GM23338 (cell line): Measurements from ENCODE around the gene RAB3IL1. TPM values are rescaled to one million over a fixed set of nuclear protein-coding genes. Genes with fewer than 3 reads are reported as not detected.

Experiments
- ATAC-seq: fragments of 200-7000 bp; cut with Tn5 transposase; 3 replicates; pipeline ENCODE4 v1.9.1; 2020
- DNase-seq: peaks from one replicate; pipeline ENCODE4 v3.0.0-alpha.2; 2015; ENCODE audit warnings: low spot score
- H2AFZ ChIP-seq: fragments of 200-600 bp; sonication (generic); 2 replicates; pipeline ENCODE4 v1.8.0; 2016; ENCODE audit warnings: antibody characterized with exemption, mild to moderate bottlenecking, moderate library complexity
- H3F3A ChIP-seq: fragments of 200-600 bp; sonication (generic); replicated peaks from 2 replicates; pipeline ENCODE4 v1.8.0; 2017; ENCODE audit warnings: antibody characterized with exemption, mixed run types, low read depth
- H3K27ac ChIP-seq: fragments of 200-600 bp; sonication (generic); 2 replicates; pipeline ENCODE4 v1.6.1; 2016; ENCODE audit warnings: low read depth
- H3K27me3 ChIP-seq: fragments of 200-600 bp; sonication (generic); 2 replicates; pipeline ENCODE4 v1.8.0; 2016; ENCODE audit warnings: mild to moderate bottlenecking, mixed run types, moderate library complexity; ENCODE audit not compliant: insufficient read depth
- H3K36me3 ChIP-seq: fragments of 200-600 bp; sonication (generic); 2 replicates; pipeline ENCODE4 v1.8.0; 2016; ENCODE audit warnings: mild to moderate bottlenecking; ENCODE audit not compliant: insufficient read depth
- H3K4me1 ChIP-seq: fragments of 200-600 bp; sonication (generic); 2 replicates; pipeline ENCODE4 v1.8.0; 2016; ENCODE audit warnings: mild to moderate bottlenecking, moderate library complexity; ENCODE audit not compliant: insufficient read depth
- H3K4me2 ChIP-seq: fragments of 200-600 bp; sonication (generic); 2 replicates; pipeline ENCODE4 v1.7.1; 2017; ENCODE audit warnings: mixed run types
- H3K4me3 ChIP-seq: fragments of 200-600 bp; sonication (generic); 2 replicates; pipeline ENCODE4 v1.6.1; 2016; ENCODE audit warnings: mixed run types
- H3K79me2 ChIP-seq: fragments of 200-600 bp; sonication (generic); replicated peaks from 2 replicates; pipeline ENCODE4 v1.8.0; 2017; ENCODE audit warnings: mild to moderate bottlenecking; ENCODE audit not compliant: insufficient read depth
- H3K9me2 ChIP-seq: fragments of 200-600 bp; sonication (generic); 2 replicates; pipeline ENCODE4 v1.8.0; 2017; ENCODE audit not compliant: insufficient read depth
- H4K20me1 ChIP-seq: fragments of 200-600 bp; sonication (generic); replicated peaks from 2 replicates; pipeline ENCODE4 v1.8.0; 2017; ENCODE audit warnings: mild to moderate bottlenecking; ENCODE audit not compliant: insufficient read depth
- H3K27ac Mint-ChIP-seq: 2 replicates; pipeline ENCODE4 v1.8.0; 2020; ENCODE audit warnings: inconsistent platforms, mild to moderate bottlenecking, moderate library complexity, mixed read lengths
- H3K27me3 Mint-ChIP-seq: 3 replicates; pipeline ENCODE4 v1.8.0; 2022; ENCODE audit warnings: low read depth, mild to moderate bottlenecking, moderate library complexity, mixed read lengths, inconsistent platforms; ENCODE audit not compliant: insufficient read depth, poor library complexity
- H3K36me3 Mint-ChIP-seq: 3 replicates; pipeline ENCODE4 v1.8.0; 2021; ENCODE audit warnings: low read depth, mild to moderate bottlenecking, inconsistent platforms, moderate library complexity, mixed read lengths
- H3K4me1 Mint-ChIP-seq: 3 replicates; pipeline ENCODE4 v1.8.0; 2020; ENCODE audit warnings: mild to moderate bottlenecking, inconsistent platforms, mixed read lengths
- H3K4me3 Mint-ChIP-seq: 3 replicates; pipeline ENCODE4 v1.8.0; 2021; ENCODE audit warnings: moderate library complexity, mild to moderate bottlenecking, inconsistent platforms, mixed read lengths
- H3K9me3 Mint-ChIP-seq: 3 replicates; pipeline ENCODE4 v1.8.0; 2020; ENCODE audit warnings: moderate library complexity, mild to moderate bottlenecking, inconsistent platforms, mixed read lengths
- CREB1 ChIP-seq: fragments of 250-450 bp; sonication (Bioruptor Pico); IDR thresholded peaks from 2 replicates; pipeline ENCODE4 v1.5.0; 2020; ENCODE audit warnings: low read depth, mild to moderate bottlenecking, moderate library complexity
- CTCF ChIP-seq, 2 experiments: fragments of 200-600 bp in 1 of 2; sonication (generic) in 1 of 2; conservative IDR thresholded peaks; 2 replicates each; pipeline versions ENCODE4 v1.5.1 to v1.6.1; 2016 to 2017; ENCODE audit warnings: antibody characterized with exemption in 2 of 2, low read depth in 2 of 2, mild to moderate bottlenecking in 2 of 2, moderate library complexity in 1 of 2
- ETS1 ChIP-seq: IDR thresholded peaks from 2 replicates; pipeline ENCODE4 v1.6.1; 2016; ENCODE audit warnings: antibody characterized with exemption
- EZH2phosphoT487 ChIP-seq: fragments of 200-600 bp; sonication (generic); IDR thresholded peaks from one replicate; pipeline ENCODE4 v1.8.1; 2018; ENCODE audit warnings: antibody characterized with exemption; ENCODE audit not compliant: unreplicated experiment
- JUNB ChIP-seq: IDR thresholded peaks from one replicate; pipeline ENCODE4 v1.6.1; 2016; ENCODE audit warnings: antibody characterized with exemption; ENCODE audit not compliant: unreplicated experiment
- POLR2AphosphoS5 ChIP-seq: IDR thresholded peaks from 2 replicates; pipeline ENCODE4 v1.6.1; 2016; ENCODE audit warnings: antibody characterized with exemption, low read depth
- REST ChIP-seq: IDR thresholded peaks from one replicate; pipeline ENCODE4 v1.6.1; 2018; ENCODE audit warnings: antibody characterized with exemption; ENCODE audit not compliant: unreplicated experiment
- STAT1 ChIP-seq: IDR thresholded peaks from one replicate; pipeline ENCODE4 v1.6.1; 2016; ENCODE audit warnings: antibody characterized with exemption; ENCODE audit not compliant: unreplicated experiment
- ZNF114 ChIP-seq: fragments of 250-450 bp; sonication (Bioruptor Pico); IDR thresholded peaks from 2 replicates; pipeline ENCODE4 v1.5.0; 2020; ENCODE audit warnings: mild to moderate bottlenecking, moderate library complexity
- ZNF462 ChIP-seq: fragments of 250-450 bp; sonication (Bioruptor Pico); IDR thresholded peaks from 2 replicates; pipeline ENCODE4 v1.5.0; 2020; ENCODE audit warnings: mild to moderate bottlenecking, moderate library complexity
- polyA plus RNA-seq: library from polyadenylated mRNA; unstranded; fragments of >200 nt; fragmentation: Nextera tagmentation; extraction: Ambion mirVana; gene quantifications from 2 replicates; pipeline ENCODE4 v1.2.1, GENCODE V29; 2016
- total RNA-seq: library from RNA; depleted of rRNA; stranded (reverse); fragments of >200 nt; shearing (Covaris generic); gene quantifications from 2 replicates; pipeline ENCODE4 v1.2.3, GENCODE V29; 2014

The RAB3IL1 gene
- total and polyA plus RNA-seq, 2 experiments from 2014 or later: 2.7 to 3.4 TPM

- TF ChIP-seq EZH2phosphoT487 (no peak), ETS1 (no peak), POLR2AphosphoS5 (no peak), JUNB (no peak), REST (no peak)
These were observed 531 bp downstream of the RAB3IL1 start (continued) for GRCh38 chr11:61916737-61917333.

- ATAC-seq (no peak), DNase-seq (no peak)
- no peaks in the 10 kb centered on the region for H3K36me3 ChIP-seq
- no peak overlapping the region for H2AFZ ChIP-seq
- H3K4me2 ChIP-seq: no peak overlapping the region
- peaks cover 5% of the 10 kb centered on the region for H3K4me1 ChIP-seq
- Mint-ChIP-seq H3K9me3 (no peaks in the 10 kb centered on the region; the same call in 2 of the 3 replicates), H3K4me3 (no peak overlapping the region), H3K27ac (no peak overlapping the region), H3K27me3 (peaks cover 38% of the 10 kb centered on the region), H3K4me1 (peaks cover 10% of the 10 kb centered on the region; the same call in 2 of the 3 replicates), H3K36me3 (no peaks in the 10 kb centered on the region; the same call in 2 of the 3 replicates)
- no peaks in the 10 kb centered on the region for H3K79me2 ChIP-seq
- H3K27ac ChIP-seq: no peak overlapping the region
- no peak overlapping the region for H3K4me3 ChIP-seq
- no peaks in the 10 kb centered on the region for H3F3A ChIP-seq
- TF ChIP-seq STAT1: no peak
- TF ChIP-seq ZNF114 (CRISPR knock-in tag): no peak
- TF ChIP-seq CTCF (conservative IDR thresholded peaks at IDR 0.05; ENCODE audit: low read depth in 2 of 2): no peak
- no peak for TF ChIP-seq ZNF462 (CRISPR knock-in tag)
- TF ChIP-seq EZH2phosphoT487: no peak
- no peak for TF ChIP-seq CREB1 (CRISPR knock-in tag)
- no peaks in the 10 kb centered on the region for H3K9me2 ChIP-seq
- no peaks in the 10 kb centered on the region for H4K20me1 ChIP-seq
- H3K27me3 ChIP-seq: peaks cover 23% of the 10 kb centered on the region
These were observed 2.7 kb downstream of the RAB3IL1 start for GRCh38 chr11:61914471-61915171.
